HG02610 (cell line): ENCODE results near the gene SLC13A3.

Experiments
- ATAC-seq: cut with Tn5 transposase; IDR thresholded peaks from one replicate; pipeline ENCODE4 v1.9.1; 2021; ENCODE audit warnings: mild to moderate bottlenecking, moderate library complexity; ENCODE audit not compliant: unreplicated experiment

Gene SLC13A3

DNA sequence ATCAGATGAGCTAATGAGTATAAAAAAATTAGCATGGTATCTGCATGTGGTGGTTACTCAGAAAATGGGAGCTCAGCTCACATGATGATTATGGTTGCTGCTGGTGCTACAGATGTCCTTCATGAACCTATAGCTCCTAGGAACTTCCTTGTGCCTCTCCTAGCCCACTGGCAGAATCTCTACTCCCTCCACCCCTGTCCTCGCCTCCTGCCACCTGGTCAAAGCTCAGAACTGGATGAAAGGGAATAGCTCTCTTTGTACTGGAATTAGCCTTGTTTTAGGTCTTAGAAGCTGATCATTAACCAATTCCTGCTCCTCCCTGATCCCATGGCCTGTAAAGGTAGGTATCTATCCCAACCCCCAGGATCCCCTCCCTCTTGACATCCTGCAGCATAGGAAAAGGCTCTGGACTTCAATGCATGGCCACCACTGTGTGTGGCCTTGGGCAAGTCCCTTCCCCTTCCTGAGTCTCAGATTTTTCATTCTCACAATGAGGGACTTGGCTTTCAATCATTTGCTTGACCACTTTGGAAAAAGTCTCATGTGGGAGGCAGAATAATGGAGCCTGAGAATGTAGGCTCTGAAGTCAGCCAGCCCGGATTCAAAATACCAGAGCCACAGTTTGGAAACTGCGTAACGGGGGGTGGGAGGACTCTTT is 43.9 kb downstream of the SLC13A3 start:
- no peak for ATAC-seq

DNA sequence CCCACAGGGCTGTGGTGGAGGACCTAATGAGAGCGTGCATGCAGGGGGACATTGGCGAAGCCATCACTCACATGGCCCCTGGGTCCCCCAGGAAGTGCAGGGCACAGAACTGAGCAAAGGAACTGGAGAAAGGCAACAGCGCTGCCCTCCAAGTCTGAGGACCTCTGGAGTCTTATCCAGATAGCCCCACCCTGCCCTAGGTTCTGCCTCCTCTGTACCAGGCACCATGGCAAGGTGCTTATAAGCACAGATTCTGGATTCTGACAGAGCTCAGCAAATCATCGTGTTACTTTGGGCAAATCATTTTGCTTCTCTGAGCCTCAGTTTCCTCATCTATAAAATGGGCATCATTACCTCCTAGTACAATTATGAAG is 44.5 kb downstream of the SLC13A3 start:
- ATAC-seq = no peak

DNA sequence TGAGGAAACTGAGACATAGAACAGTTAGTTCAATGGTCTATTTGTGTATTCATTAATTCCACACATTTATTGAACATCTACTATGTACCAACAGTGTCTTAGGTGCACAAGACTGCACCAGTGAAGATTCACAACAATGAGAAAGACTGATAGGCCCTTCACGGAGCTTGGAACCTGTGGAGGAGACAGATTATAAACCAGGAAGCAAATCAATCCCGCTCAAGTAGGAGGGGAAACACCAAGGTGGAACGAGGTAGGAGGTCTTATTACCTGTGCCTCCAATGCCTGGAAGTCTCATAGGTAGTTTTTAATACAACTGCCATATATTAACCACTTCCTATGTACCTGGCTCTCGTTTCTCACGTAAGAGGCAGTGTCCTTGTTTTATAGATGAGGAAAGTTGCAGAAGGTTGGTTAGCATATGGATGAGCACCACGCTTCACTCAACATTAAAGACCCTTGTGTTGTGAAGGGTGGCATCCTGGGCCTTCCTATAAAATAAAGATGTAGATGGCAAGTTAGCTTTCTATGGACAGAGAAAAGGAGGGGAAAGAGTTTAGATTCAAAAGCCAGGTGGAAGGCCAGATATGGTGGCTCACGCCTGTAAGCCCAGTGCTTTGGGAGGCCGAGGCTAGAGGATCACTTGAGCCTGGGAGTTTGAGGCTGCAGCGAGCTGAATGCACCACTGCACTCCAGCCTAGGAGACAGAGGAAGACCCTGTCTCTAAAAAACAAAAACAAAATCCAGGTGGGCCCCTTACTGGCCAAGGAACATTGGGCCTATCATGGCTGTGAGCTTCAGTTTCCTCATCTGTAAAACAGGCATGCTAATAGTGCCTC is 45.1 kb downstream of the SLC13A3 start:
- ATAC-seq = no peak

DNA sequence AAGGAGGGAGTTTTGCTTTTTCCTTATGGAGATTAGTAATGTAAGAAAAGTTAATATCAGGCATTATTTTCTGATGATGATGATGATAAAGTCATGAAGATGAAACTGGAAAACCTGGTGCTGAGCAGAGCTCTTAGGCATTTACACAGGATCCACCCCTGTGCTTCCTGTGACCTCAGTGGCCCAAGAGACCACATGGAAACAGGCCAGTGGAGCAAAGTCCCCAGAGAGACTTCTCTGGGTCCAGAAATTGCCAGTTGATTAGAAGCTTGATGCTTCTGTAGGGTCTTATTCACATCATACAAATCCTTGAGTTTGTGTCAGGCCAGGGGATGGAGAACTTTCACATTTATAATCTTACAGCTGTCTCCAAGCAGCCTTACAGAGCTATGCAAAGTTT is 46.1 kb downstream of the SLC13A3 start:
- no peak for ATAC-seq

DNA sequence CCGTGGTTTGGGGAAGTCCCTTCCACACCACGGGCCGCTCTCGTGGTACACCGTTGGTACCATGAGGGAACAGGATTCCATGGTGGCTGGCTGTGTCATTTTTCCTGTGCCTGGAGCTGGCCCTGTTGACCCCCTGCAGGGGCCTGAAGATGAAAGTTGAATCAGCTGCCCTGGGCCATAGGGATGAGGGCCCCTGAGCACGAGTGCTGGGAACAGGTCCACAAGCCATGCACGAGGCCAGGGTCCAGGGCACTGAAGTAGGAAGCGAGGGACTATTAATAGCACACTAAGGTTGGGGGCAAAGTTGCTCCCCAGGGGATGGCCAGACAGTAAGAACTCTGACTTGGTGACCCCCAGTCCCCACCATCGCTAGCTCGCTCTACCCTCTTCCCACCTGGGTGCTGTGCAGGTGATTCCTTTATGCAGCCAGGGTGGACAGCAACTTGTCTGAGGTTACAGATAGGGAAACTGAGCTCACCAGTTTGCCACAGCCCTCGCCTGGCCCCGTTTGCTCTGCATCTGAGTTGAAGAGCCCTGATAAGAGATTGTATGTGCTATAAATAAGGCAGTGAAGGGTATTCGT is 46.6 kb downstream of the SLC13A3 start:
- ATAC-seq = no peak

DNA sequence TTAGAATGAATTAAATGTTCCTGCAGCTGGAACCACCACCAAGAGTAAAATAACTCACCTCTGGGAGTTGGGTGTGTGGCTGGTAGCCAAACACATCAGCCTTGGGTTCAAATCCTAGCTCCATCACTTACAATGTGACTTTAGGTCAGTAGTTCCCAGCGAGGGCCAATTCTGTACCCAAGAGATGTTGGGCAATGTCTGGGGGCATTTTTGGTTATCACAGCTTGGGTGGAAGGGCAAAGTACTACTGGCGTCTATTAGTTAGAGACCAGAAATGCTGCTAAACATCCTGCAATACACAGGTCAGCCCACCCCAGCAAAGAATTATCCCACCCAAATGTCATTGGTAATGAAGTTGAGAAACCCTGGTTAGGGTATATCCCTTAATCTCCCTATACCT is 48.8 kb downstream of the SLC13A3 start:
- no peak for ATAC-seq

DNA sequence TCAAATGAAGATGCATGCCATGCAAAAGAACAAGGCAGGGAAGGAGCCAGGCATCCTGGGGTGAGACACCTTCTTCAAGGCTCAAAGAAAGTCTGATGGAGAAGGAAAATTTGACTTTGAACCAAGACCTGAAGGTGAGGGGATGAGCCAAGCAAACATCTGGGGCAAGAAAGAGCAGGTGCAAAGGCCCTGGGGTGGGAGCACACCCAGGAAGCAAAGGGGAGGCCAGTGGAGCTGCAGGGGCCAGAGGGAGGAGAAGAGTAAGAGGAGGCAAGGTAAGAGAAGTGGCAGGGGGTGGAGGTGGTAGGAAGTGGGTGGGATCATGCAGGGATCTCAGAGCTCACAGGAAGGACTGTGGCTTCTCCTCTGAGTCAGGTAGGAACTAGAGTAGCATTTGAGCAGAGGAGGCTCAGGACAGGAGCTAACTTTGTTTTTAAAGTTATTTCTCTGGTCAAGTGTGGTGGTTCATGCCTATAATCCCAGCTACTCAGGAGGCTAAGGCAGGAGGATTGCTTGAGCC is 49.6 kb downstream of the SLC13A3 start:
- no peak for ATAC-seq

DNA sequence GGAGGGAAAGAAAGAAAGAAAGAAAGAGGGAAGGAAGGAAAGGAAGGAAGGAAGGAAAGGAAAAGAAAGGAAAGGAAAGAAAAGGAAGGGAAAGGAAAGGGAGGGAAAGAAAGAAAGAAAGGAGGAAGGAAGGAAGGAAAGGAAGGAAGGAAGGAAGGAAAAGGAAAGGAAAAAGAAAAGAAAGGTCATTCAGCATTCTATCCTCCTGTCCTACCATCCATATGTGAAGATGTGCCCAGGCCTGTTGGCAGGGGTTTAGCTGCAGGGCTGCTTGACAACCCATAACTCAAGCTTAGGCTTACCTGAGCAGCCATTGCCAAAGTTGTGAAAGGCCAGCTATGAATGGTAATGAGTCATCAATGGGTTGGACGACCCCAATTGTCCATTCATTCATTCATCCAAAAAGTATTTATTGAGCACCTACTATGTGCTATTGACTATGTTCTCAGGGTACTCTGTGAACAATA is 50.9 kb downstream of the SLC13A3 start:
- no peak for ATAC-seq

DNA sequence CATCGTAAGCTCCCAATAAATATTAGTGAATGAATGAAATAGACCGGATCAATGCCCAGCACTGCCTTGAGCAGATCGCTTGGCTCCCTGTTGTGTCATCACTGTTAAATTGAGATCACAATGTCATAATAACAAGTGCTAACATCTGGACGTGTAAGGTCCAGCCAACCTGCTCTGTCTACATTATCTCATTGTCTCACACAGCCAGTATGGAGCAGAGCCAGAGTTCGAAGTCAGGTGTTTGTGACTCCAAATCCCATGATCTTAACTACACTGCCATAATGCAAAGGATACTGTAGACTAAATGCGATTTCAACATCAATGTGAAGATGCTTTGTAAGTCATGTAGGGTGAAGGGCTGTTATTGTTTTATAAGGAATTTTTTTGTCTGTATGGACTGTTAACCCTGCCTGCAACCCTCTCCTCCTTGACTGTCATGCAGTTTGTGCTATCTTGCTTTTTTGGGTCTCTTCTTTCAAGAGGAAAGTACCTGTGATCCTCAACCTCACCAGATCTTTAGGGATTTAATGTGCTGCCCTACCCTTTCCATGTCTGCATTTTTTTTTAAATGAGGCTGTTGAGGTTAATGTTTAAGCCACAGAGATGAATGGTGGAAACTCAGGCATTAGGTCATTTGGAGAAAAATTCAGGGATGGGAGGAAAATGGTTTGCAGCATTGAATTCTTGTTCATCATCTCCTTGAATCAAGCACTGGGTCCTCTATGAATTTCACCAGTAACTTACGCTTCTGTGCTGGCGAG is 51.9 kb downstream of the SLC13A3 start:
- no peak for ATAC-seq

DNA sequence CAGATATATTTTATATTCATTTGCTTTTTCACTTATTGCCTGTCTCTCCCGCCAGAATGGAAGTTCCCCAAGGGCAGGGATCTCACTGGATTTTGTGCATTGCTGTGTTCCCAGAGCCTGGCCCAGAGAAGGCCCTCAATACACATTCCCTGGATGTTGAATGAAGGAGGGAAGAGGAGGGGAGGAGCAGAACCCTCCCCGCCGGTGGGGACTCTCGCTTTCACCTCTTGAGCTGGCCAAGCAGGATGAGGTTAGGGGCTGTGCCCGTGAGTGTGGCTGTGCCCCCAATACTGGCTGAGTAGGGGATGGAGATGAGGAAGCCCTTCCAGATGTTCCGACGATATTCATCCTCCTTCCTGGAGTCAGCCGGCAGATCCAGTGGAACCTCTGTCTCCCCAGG is 55.3 kb downstream of the SLC13A3 start:
- ATAC-seq = no peak

DNA sequence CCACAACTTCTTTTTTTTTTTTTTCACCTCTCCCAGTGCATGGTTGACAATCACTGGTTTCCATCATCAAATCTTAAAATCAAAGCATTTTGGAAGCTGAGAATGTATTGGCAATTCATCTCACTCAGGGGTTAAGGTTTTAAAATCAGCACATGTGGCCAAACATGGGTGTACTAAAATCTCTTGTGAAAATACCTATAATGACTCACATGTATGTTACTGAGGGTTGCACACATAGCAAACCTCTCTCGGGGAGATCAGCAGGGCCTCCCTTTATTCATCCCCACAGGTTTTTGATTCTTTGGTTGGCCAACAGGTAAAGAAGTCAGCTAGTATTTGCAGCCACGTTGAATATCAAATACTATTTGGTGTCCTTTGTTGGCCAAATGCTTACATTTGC is 56.5 kb downstream of the SLC13A3 start:
- ATAC-seq = no peak

DNA sequence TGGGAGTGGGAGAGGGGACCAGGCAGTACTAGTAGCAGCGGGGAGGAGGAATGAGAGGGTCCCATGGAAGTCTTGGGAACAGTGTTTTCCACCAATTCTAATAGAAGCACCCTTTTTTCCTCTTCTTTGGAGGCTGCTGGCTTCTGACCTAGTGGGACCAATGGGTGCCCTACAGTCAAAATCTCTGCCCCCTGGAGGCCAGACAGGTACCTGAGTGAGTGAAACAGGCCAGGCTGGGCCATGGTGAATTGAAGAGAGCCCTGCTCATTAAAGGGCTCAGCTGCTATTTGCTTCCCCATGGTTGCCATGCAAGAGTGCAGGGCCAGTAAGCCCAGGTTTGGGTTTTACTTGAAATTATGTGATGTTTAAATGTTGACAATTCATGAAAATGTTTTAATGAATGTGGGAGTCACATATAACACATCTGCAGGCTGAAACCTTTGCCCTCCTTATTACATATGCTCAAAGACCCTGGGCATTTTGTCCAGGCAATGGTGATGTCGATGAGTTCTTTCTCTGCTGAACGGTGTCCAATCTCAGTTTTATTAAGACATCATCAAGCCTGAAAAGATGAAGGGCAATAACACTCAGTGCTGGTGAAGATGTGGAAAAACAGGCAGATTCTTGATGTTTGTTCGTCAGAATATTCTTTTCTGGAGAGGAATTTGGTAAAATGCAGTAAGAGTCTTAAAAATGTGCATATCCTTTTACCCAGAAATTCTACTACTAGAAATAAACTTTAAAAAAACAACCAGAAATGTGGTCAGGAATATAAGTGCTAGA is 58.5 kb downstream of the SLC13A3 start:
- ATAC-seq = no peak

DNA sequence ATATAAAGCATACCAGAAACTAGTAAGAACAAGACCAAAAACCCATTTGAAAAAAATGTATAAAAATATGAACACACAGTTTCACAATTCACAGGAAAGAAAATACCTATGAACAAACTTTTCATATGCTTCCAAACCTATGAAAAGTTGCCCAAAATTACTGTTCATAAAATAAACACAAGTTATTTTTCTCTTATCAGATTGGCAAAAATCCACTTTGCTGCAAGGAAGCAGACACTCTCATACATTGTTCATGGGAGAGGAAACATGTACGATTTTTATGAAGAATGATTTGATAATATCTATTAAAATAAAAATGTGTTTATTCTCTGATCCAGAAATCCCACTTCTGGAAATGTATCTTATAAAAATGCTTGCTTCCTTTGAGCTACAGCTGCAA is 60.8 kb downstream of the SLC13A3 start:
- ATAC-seq = no peak

DNA sequence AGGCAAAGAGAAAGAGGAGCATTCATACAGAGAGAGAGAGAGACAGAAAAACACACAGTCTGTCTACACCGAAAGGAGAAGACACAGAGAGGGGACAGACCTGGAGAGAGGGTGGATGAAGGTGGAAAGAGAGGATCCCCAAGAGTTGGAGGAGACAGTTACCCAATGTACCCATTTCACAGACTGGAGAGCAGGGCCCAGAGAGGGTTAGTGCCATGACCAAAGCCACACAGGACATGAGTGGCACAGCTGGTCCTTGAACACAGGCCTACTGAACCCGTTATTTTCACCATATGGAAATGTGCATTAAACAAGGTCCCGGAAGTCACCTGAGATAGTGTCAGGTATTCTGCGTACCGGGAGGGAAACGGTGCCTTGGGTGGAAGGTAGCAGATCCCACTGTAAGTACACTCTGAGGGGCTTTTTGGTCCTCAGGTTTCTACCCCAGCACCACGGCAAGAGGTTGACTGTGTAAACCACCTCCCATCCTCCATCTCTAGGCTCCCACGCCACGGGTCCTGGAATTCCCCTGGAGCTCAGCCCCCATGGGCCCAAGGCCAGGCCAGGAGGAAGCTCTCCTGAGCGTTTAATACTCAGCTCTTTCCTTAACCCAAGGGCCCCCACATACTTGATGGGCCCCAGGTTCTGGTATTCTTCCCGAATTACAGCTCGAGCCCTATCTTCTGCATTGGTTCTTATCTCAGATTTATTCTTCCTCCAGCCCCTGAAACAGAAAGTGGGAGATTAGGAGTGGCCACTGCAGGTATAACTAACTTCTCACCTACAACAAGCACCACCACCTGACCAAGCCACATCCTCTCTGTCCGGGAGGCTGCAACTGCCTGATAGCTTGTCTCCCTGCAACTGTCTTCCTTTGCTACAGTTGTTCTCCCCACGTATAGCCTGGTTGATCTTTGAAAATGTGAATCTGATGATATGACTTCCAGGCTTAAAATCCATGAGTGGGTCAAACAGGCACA is 62.4 kb downstream of the SLC13A3 start:
- ATAC-seq = no peak

DNA sequence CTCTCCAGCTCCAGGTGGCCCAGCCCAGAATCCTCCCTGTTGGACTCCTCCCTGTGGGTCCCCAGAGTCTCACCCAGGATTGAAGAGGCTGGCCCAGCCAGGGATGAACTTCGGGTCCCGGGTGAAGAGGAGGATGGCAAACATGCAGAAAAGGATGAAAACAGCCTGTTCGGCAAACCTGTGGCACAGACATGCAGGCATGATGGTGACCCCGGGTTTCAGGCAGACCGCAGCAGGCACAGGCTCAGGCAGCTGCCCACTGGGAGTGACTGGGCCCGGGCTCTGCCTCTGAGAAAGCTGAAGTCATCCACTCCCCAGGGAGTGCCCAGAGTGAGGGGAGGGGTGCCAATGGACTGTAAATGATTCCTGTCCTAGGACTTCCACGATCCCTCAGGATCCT is 63.3 kb downstream of the SLC13A3 start:
- ATAC-seq = no peak

DNA sequence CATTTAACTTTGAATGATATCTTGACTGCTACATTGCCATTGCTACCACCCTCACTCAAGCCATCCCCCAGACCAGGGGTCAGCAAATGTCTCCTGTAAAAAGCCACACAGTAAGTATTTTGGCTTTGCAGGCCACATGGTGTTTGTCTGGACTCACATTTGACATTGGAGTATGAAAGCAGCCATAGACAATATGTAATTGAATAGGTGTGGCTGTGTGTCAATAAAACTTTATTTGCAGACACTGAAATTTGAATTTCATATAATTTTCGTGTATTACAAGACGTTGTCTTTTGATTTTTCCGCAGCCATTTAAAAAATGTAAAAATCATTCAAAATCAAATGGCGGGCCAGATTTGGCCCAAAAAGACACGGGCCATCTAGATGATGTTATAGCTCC is 64.5 kb downstream of the SLC13A3 start:
- no peak for ATAC-seq

DNA sequence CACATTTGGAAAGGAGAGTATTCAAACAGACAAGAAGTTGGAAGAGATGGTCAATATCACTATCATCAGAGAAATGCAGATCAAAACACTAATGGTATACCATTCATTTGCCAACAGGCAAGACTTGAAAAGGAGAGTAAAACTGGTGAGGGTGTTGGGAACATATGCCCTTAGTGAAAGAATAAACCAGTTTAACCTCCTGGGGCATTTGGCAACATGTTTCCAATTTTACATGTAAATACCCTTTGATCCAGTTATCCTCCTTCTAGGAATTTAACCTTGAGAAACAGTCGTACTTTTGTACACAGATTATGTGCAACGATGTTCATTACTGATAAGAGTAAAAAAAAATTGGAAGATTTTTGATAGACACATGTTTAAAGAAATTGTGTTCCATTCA is 66.8 kb downstream of the SLC13A3 start:
- ATAC-seq = no peak

DNA sequence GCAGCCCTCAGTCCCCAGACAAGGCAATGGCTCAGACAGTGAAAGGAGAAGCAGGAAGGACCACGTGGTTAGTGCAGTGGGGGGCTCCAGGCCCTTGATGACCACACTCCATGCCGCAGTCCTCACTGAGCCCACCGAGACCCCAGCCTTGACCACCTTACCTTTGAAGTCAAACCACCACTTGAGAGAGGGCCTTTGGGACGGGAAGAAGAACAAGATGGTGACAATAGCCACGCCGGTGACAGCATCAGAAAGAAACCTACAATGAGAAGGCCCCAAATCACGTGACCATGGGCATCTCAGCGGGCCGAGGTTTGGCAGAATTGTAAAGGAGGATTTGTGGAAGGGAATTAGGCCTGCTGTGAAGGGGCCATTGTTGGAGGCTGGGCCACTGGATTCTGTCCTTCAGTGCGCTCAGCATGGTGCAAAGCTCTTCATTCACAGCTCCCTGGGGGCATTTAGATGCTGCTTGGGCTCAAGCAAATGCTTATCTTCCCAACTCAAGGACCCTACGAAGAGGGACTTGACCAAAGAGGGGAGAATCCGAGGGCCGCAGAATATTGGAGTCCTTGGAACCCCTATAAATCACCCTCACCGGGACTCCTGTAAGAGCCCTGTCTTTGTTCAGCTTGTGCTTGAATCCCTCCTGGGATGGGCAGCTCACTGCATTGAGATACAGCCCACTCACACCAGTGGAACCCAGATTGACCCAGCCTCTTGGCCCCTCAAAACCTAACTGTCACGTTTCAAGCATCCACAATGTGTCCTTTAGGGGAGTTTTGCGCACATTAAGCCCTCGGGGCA is 67.6 kb downstream of the SLC13A3 start:
- ATAC-seq = no peak
